Stomach smooth muscle (tissue), 2 donors: ENCODE data around the gene KRTAP4-7.
"Not testable (repeated sequence)": the region's sequence is repeated elsewhere in the genome, so short reads cannot be mapped to it uniquely, and the experiment has no call there.

Source experiments
- H3K27ac ChIP-seq: one replicate; pipeline ENCODE4 v1.7.0; 2013; ENCODE audit warnings: mild to moderate bottlenecking, low read length, inconsistent platforms
- H3K27me3 ChIP-seq, 2 donors: one replicate each; pipeline ENCODE4 v1.7.0; 2013; ENCODE audit warnings: low read length in 2 of 2; ENCODE audit not compliant: insufficient read depth in 2 of 2, control insufficient read depth in 1 of 2
- H3K36me3 ChIP-seq, 2 donors: one replicate each; pipeline ENCODE4 v1.7.0; 2013; ENCODE audit warnings: low read length in 2 of 2; ENCODE audit not compliant: control insufficient read depth in 2 of 2, insufficient read depth in 2 of 2
- H3K4me1 ChIP-seq: one replicate; pipeline ENCODE4 v1.7.0; 2013; ENCODE audit warnings: low read length; ENCODE audit not compliant: control insufficient read depth, insufficient read depth
- H3K4me3 ChIP-seq, 2 donors: one replicate each; pipeline ENCODE4 v1.7.0; 2013; ENCODE audit warnings: low read length in 2 of 2
- H3K9ac ChIP-seq, 2 donors: one replicate each; pipeline ENCODE4 v1.7.0; 2013; ENCODE audit warnings: low read length in 2 of 2, mild to moderate bottlenecking in 1 of 2
- H3K9me3 ChIP-seq, 2 donors: one replicate each; pipeline ENCODE4 v1.7.0; 2013; ENCODE audit warnings: low read length in 2 of 2; ENCODE audit not compliant: control insufficient read depth in 2 of 2
- donor health status: healthy.
- donor health status: Pancreatic carcinoma.

KRTAP4-7 gene

DNA sequence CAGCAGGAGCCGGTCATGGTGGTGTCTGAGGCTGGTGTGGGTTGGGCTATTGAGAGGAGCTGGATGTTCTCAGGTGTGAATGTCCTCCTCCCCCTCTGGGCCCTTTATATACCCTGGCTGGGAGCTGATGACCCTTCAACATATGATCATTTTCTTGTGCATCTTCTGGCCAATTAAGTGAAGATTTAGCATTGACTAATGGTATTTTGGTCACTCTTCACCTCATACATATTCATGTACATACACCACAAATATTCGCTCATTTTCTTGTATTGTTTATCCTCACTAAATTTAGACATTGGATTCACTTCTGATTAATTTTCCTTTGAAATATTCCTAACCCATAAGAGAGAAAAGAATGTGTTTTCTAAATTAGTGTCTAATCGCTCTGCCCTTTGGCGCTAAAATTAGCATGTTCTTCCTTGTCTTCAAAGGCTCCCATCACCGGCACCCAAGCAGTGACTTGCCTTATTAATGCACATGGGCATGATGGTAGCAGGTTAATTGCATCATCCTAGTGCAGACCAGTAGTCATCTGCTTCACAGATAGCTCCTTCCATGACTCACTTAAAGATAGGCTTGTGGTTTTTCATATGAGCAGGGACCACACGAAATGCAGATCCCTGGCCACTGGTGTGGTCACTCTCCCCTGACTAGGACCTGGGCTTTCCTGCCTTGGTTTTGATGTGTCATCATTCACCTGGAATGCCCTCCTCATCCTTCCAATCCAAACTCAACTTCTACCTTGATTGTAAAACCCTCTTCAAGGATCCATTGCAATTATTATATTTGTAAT lies 17.9 kb upstream of the KRTAP4-7 start, which contains the start of gene KRTAP2-4:
Gene KRTAP2-4 (minus strand): TSS at position 51 of the 796 bp plus-strand sequence. CDS start 34 bp downstream, at position 17.
- Histone ChIP-seq H3K9ac (no peak within 1 kb of the TSS), H3K9me3 (no peaks in the 10 kb centered on the region), H3K4me3 (no peak within 1 kb of the TSS), H3K27ac (no peak within 1 kb of the TSS), H3K4me1 (no peaks in the 10 kb centered on the region), H3K27me3 (no peaks in the 10 kb centered on the region), H3K36me3 (no peaks in the 10 kb centered on the region)

DNA sequence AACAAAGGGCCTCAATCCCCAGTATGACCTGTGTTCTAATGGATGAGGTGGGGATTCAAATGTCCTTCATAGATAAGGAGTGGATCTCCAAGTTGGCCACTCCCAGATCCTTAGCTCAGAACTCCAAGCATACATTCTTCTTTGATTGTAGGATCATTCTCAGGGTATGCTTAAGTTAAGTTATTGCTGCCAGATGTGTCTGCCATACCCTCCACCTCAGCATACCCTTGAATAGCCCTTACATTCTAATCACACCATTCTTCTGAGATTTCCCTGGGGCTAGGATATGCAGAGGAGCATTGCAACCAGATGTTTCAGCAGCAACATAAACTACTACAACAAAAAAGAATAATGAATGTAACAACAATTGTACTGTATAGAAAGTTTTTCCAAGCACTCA lies 16.7 kb upstream of the KRTAP4-7 start:
- no peak overlapping the region for H3K27ac ChIP-seq
- no peak overlapping the region for H3K4me3 ChIP-seq
- no peaks in the 10 kb centered on the region for H3K4me1 ChIP-seq
- H3K36me3 ChIP-seq: no peaks in the 10 kb centered on the region
- H3K27me3 ChIP-seq: no peaks in the 10 kb centered on the region
- H3K9ac ChIP-seq: no peak overlapping the region
- H3K9me3 ChIP-seq: no peaks in the 10 kb centered on the region

DNA sequence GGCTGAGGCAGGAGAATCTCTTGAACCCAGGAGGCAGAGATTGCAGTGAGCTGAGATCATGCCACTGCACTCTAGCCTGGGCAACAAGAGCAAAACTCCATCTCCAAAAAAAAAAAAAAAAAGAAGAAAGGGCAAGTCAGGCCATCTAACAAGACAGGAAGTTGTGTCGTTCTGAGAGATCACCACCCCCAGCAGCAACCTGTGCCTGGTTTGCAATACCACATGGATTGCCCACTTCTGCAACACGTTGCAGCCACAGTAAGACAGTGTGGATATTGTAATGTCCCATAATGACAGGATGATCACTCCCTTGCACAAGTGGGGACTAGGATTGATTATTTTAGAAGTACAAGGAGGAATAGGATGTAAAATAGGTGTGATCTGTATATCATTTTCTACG lies 14.9 kb upstream of the KRTAP4-7 start:
- H3K4me3 ChIP-seq: no peak overlapping the region
- no peaks in the 10 kb centered on the region for H3K27me3 ChIP-seq
- no peaks in the 10 kb centered on the region for H3K4me1 ChIP-seq
- H3K9me3 ChIP-seq: no peaks in the 10 kb centered on the region
- no peak overlapping the region for H3K27ac ChIP-seq
- H3K36me3 ChIP-seq: no peaks in the 10 kb centered on the region
- no peak overlapping the region for H3K9ac ChIP-seq

DNA sequence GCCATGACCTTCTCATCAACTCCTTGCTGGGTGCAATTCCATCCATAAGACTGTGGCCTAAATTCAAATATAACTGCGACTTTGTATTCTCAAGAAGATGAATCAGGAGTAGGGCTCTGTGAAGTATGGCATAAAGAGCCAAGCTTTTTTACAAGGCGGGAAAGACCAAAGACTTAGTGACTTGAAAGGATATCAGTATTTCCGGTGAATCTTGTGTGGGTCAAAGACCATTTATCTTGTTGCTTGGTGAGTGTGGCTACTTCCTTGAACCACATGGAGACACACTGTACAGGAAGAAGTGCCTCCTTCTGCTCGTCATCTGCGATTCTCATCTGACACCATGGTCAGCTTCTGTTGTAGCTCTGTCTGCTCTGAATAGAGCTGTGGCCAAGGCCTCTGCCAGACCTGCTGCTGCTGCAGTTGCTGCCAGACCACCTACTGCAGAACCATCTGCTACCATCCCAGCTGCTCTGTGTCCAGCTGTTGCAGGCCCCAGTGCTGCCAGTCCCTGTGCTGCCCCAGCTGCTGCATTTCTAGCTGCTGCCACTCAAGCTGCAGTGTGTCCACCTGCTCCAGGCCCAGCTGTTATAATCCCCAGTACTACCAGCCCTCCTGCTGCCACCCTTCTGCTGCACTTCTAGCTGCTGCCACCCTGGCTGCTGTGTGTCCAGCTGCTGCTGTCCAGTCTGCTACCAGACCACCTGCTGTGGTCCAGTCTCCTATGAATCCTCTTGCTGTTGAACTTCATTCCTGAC lies 12.2 kb upstream of the KRTAP4-7 start:
- H3K9me3 ChIP-seq: no peaks in the 10 kb centered on the region
- no peaks in the 10 kb centered on the region for H3K4me1 ChIP-seq
- no peak overlapping the region for H3K4me3 ChIP-seq
- no peak overlapping the region for H3K9ac ChIP-seq
- H3K27ac ChIP-seq: no peak overlapping the region
- H3K27me3 ChIP-seq: no peaks in the 10 kb centered on the region
- no peaks in the 10 kb centered on the region for H3K36me3 ChIP-seq

DNA sequence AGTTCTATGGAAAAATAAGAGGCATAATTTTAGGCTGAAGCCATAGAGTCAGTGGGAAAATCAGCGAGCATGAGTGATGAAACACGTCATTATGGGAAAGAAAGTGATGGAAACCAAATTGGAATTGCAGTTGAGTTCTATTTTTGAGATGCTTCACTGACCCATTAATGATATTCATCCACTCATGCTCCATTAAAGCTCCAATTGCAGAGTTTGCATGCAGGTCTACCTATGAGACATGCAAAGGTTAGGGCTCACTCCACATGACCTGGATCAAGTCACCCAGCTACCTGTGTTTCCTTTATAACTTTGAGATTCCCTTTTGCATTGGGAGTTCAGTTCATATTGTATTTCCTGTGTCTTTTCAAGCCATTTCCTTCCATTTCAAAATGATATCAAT lies 10.3 kb upstream of the KRTAP4-7 start:
- no peaks in the 10 kb centered on the region for H3K9me3 ChIP-seq
- H3K27ac ChIP-seq: no peak overlapping the region
- no peaks in the 10 kb centered on the region for H3K4me1 ChIP-seq
- H3K27me3 ChIP-seq: no peaks in the 10 kb centered on the region
- H3K9ac ChIP-seq: no peak overlapping the region
- no peak overlapping the region for H3K4me3 ChIP-seq
- H3K36me3 ChIP-seq: no peaks in the 10 kb centered on the region

DNA sequence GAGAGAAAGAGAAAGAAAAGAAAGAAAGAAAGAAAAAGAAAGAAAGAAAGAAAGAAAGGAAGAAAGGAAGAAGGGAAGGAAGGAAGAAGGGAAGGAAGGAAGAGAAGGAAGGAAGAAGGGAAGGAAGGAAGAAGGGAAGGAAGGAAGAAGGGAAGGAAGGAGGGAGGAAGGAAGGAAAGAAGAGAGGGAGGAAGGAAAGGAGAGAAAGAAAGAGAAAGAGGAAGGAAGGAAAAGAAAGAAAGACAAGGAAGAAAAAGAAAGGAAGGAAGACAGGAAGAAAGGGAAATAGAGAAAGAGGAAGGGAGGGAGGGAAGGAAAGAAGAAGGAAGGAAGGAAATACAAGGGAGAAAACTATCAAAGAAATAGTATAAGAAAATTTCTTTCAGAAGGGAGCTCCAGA lies 7.2 kb upstream of the KRTAP4-7 start:
- Histone ChIP-seq H3K4me3 (no peak overlapping the region), H3K36me3 (no peaks in the 10 kb centered on the region), H3K4me1 (no peaks in the 10 kb centered on the region), H3K27me3 (no peaks in the 10 kb centered on the region), H3K9me3 (no peaks in the 10 kb centered on the region), H3K9ac (no peak overlapping the region), H3K27ac (no peak overlapping the region)

DNA sequence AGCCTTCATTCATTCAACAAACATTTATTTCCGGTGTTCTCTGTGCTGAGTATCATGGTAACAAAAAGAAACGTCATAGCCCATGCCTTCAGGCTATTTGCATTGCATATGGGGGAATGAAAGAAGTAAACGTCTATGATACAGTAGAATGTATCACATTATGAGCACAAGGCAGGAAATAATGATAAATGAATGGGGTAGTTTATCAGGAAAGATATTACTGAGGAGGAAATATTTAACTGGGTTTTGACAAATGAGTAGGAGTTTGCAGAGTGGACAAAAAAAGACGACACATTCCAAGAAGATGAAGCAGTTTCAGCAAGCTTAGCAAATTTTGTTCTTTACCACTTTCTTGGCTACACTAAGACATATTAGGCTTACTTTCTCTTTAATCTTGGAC lies 1.3 kb upstream of the KRTAP4-7 start:
- no peak overlapping the region for H3K4me3 ChIP-seq
- H3K4me1 ChIP-seq: no peaks in the 10 kb centered on the region
- H3K27me3 ChIP-seq: no peaks in the 10 kb centered on the region
- H3K9me3 ChIP-seq: no peaks in the 10 kb centered on the region
- H3K27ac ChIP-seq: no peak overlapping the region
- no peaks in the 10 kb centered on the region for H3K36me3 ChIP-seq
- H3K9ac ChIP-seq: no peak overlapping the region

DNA sequence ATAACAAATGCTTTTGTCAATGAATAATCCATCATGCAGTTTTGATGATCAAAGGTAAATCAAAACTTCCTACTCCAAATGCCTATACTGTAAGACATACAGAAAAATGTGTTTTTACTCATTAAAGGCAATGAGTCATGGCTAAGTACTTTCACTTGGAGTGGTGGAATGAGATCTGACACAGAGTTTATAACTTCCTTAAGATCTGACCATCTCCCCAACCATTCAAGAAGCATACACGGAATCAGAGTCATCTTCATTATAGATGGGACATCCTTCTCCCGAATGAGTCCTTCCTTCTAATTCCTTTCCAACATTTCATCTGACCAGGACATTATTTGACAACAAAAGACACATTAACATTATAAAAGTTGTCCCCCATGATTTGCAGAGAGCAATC lies 523 bp upstream of the KRTAP4-7 start:
- not testable (repeated sequence) for H3K36me3 ChIP-seq, H3K4me1 ChIP-seq, H3K4me3 ChIP-seq, H3K27ac ChIP-seq, H3K9ac ChIP-seq, H3K9me3 ChIP-seq, H3K27me3 ChIP-seq

DNA sequence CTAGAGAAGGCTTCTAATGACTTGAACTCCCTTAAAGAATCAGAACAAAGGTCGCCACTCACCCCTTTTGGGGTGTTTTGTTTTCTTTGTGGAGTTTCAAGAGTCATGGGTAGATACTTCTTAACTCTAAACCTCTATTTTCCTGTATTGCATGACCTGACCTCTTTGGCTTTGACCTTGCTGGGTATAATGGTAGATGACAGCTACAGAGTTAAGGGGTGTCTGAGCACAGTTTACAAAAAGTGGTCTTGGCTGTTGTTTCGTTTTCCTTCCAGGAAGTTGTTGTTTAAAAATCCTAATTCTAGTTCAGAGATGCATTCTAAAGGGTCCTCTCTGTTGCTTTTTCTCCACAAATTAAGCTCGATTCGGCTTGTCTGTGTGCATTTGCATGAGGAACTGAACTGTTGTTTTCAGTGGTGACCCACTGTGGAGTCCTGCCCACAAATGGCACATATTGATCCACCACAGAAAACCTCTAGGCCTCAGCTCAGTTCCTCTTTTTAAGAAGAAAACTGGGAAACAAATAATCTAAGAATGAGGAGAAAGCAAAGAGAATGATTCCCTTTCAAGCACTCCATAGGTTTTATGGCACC lies 4.9 kb downstream of the KRTAP4-7 start:
- H3K4me3 ChIP-seq, H3K9me3 ChIP-seq, H3K27ac ChIP-seq, H3K4me1 ChIP-seq, H3K27me3 ChIP-seq, H3K9ac ChIP-seq, H3K36me3 ChIP-seq: not testable (repeated sequence)

DNA sequence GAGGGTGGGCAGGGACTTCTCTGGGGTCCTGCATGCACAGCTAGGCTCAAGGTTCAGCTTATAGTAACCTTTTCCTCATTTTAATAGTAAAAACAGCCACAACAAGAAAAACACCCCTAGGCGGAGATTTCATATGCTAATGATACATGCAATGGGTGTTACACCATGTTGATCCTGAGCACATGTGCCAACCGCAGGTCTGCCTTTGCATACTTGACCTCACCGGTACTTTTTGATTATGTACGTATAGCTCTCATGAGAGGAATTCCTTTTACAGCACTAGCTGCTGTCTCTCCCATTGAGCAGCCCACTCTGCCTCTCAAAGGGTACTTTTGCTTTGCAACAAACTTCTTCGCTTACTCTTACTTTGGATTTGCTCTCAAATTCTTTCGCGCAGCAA lies 12.1 kb downstream of the KRTAP4-7 start:
- no peaks in the 10 kb centered on the region for H3K4me1 ChIP-seq
- no peak overlapping the region for H3K4me3 ChIP-seq
- no peak overlapping the region for H3K9ac ChIP-seq
- no peaks in the 10 kb centered on the region for H3K27me3 ChIP-seq
- no peak overlapping the region for H3K27ac ChIP-seq
- no peaks in the 10 kb centered on the region for H3K36me3 ChIP-seq
- H3K9me3 ChIP-seq: no peaks in the 10 kb centered on the region

DNA sequence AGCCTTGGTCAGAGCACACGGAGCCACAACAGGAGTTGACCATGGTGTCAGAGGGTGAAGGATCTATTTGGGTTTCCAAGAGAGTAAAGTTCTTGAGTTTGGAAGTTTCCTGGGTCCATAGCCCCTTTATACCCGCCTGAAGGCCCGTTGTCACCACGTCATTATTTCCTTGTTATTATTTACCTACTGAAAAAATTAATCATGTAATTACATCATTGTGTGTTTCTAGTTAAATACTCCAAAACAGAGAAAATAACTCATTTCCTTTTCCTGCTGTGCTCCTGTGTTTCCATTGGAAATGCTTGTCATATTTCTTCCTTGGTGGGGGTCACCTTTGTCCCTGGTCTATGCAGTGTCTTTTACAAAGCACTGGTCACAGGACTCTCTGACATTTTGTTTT lies 14.1 kb downstream of the KRTAP4-7 start, which contains the start of gene KRTAP4-8:
Gene KRTAP4-8 (minus strand): TSS at position 101 of the 400 bp plus-strand sequence. CDS start 58 bp downstream, at position 43.
- H3K9me3 ChIP-seq: no peaks in the 10 kb centered on the region
- no peaks in the 10 kb centered on the region for H3K4me1 ChIP-seq
- H3K36me3 ChIP-seq: no peaks in the 10 kb centered on the region
- H3K27me3 ChIP-seq: no peaks in the 10 kb centered on the region
- no peak within 1 kb of the TSS for H3K9ac ChIP-seq
- no peak within 1 kb of the TSS for H3K27ac ChIP-seq
- no peak within 1 kb of the TSS for H3K4me3 ChIP-seq
